GM10266 (cell line): Measurements from ENCODE around the gene INHBA.

Experiments
- DNase-seq: peaks from one replicate; pipeline ENCODE4 v3.0.0; 2012; ENCODE audit errors: extremely low spot score
- CTCF ChIP-seq: IDR thresholded peaks from 2 replicates; pipeline ENCODE4 v1.5.1; 2012; ENCODE audit warnings: mild to moderate bottlenecking, low read depth; ENCODE audit not compliant: control insufficient read depth, insufficient read depth; ENCODE audit errors: missing control alignments

INHBA gene

GRCh38 chr7:41715000-41715399, 12.1 kb upstream of the INHBA start:
- DNase-seq, result no peak
- TF ChIP-seq CTCF, result no peak

GRCh38 chr7:41711283-41712064, 8.6 kb upstream of the INHBA start:
- no peak for DNase-seq
- peak; percentile 22 for TF ChIP-seq CTCF

GRCh38 chr7:41710838-41711237, 7.9 kb upstream of the INHBA start:
- TF ChIP-seq CTCF, result no peak
- no peak for DNase-seq

- no peak for TF ChIP-seq CTCF
- DNase-seq, result no peak
Observed at GRCh38 chr7:41709621-41710020, 6.7 kb upstream of the INHBA start.

GRCh38 chr7:41708581-41709358, 5.9 kb upstream of the INHBA start:
- no peak for DNase-seq
- TF ChIP-seq CTCF, result no peak

GRCh38 chr7:41706228-41706930, 3.5 kb upstream of the INHBA start:
- no peak for DNase-seq
- TF ChIP-seq CTCF, result no peak
